Fibroblast of lung (primary cell): Measurements from ENCODE around the gene DHX38. TPM values are rescaled to one million over a fixed set of nuclear protein-coding genes. Genes with fewer than 3 reads are reported as not detected.

Source experiments
- DNase-seq, 2 donors: peaks; one replicate each; pipeline versions ENCODE4 v3.0.0 to v3.0.0-alpha.2; 2010; ENCODE audit warnings: low read depth in 2 of 2
- H2AFZ ChIP-seq: 2 replicates; pipeline ENCODE4 v1.5.1; 2012; ENCODE audit warnings: low read length, control low read depth, inconsistent platforms
- H3K27ac ChIP-seq: 2 replicates; pipeline ENCODE4 v1.5.1; 2011; ENCODE audit warnings: low read length, control low read depth; ENCODE audit not compliant: insufficient read depth
- H3K27me3 ChIP-seq: 2 replicates; pipeline ENCODE4 v1.5.1; 2011; ENCODE audit warnings: mild to moderate bottlenecking, low read length; ENCODE audit not compliant: control insufficient read depth, insufficient read depth
- H3K36me3 ChIP-seq: 2 replicates; pipeline ENCODE4 v1.5.1; 2011; ENCODE audit warnings: low read length; ENCODE audit not compliant: control insufficient read depth, insufficient read depth
- H3K4me1 ChIP-seq: 2 replicates; pipeline ENCODE4 v1.5.1; 2011; ENCODE audit warnings: low read length; ENCODE audit not compliant: control insufficient read depth, insufficient read depth; ENCODE audit errors: extremely low read depth
- H3K4me2 ChIP-seq: 2 replicates; pipeline ENCODE4 v1.5.1; 2011; ENCODE audit warnings: low read length, control low read depth; ENCODE audit not compliant: insufficient read depth; ENCODE audit errors: extremely low read depth
- H3K4me3 ChIP-seq, 4 experiments: fragments of 200-600 bp in 1 of 4; sonication (generic) in 1 of 4; replicated peaks in 1 of 4; 2 replicates each; pipeline ENCODE4 v1.5.1; 2011 to 2016; ENCODE audit warnings: low read length in 4 of 4, low read depth in 3 of 4, mild to moderate bottlenecking in 3 of 4, control low read depth in 2 of 4, inconsistent platforms in 1 of 4, mixed read lengths in 1 of 4; ENCODE audit not compliant: insufficient read depth in 1 of 4; ENCODE audit errors: control extremely low read depth in 1 of 4
- H3K79me2 ChIP-seq: 2 replicates; pipeline ENCODE4 v1.5.1; 2012; ENCODE audit warnings: mild to moderate bottlenecking, low read length, inconsistent platforms; ENCODE audit not compliant: control insufficient read depth, insufficient read depth
- H3K9ac ChIP-seq: 2 replicates; pipeline ENCODE4 v1.5.1; 2011; ENCODE audit warnings: mild to moderate bottlenecking, low read length, control low read depth; ENCODE audit not compliant: insufficient read depth
- H3K9me3 ChIP-seq: 2 replicates; pipeline ENCODE4 v1.5.1; 2012; ENCODE audit warnings: low read depth, low read length; ENCODE audit not compliant: control insufficient read depth, insufficient read depth
- H4K20me1 ChIP-seq: 2 replicates; pipeline ENCODE4 v1.5.1; 2011; ENCODE audit warnings: low read length; ENCODE audit not compliant: control insufficient read depth, insufficient read depth; ENCODE audit errors: extremely low read depth
- EZH2 ChIP-seq: IDR thresholded peaks from 2 replicates; pipeline ENCODE4 v1.5.1; 2012; ENCODE audit warnings: low read length, control low read depth, mild to moderate bottlenecking; ENCODE audit errors: missing control alignments
- polyA plus RNA-seq, 2 donors: library from polyadenylated mRNA; depleted of rRNA in 1 of 2; stranded (reverse) in 1 of 2; unstranded in 1 of 2; fragments of >200 nt; gene quantifications; 2 replicates each; pipeline ENCODE4 v1.2.1, GENCODE V29; 2011 to 2012; ENCODE audit warnings: missing spikeins in 1 of 2
- total RNA-seq: library from RNA; depleted of rRNA; stranded (reverse); fragments of >200 nt; gene quantifications from 2 replicates; pipeline ENCODE4 v1.2.1, GENCODE V29; 2014
- TF ChIP-seq, protein P1 (sequence below), 2 donors: IDR thresholded peaks in 1 of 2; conservative IDR thresholded peaks in 1 of 2; 1 replicate in 1 of 2; 2 replicates in 1 of 2; pipeline ENCODE4 v1.5.1; 2011 to 2012; ENCODE audit warnings: low read length in 2 of 2, control low read depth in 1 of 2, inconsistent platforms in 1 of 2, low read depth in 1 of 2, mild to moderate bottlenecking in 1 of 2

DHX38 gene
- total and polyA plus RNA-seq, 2 donors (not counting 1 experiment from before 2014, with no cell fraction given), result 31.4 to 80.3 TPM

DNA sequence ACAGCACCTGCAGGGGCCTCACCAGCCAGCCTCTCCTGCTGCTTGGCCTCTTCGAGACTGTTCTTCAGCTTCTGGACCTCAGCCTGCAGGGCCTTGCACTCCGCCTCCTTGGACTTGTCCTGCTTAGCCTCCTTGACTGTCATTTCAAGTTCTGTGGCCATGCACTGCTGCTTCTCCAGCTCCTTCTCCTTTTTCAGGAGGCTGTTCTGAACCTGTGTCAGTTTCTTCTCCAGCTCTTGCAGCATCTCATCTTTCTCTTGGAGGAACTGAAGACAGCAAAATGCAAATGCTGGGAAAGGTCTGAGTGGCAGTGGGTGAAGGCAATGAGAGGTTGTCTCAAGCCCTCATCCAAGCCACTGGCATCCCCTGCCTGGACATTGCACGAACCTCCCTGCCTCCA is 39.1 kb downstream of the DHX38 start:
- TF ChIP-seq, protein P1, sequence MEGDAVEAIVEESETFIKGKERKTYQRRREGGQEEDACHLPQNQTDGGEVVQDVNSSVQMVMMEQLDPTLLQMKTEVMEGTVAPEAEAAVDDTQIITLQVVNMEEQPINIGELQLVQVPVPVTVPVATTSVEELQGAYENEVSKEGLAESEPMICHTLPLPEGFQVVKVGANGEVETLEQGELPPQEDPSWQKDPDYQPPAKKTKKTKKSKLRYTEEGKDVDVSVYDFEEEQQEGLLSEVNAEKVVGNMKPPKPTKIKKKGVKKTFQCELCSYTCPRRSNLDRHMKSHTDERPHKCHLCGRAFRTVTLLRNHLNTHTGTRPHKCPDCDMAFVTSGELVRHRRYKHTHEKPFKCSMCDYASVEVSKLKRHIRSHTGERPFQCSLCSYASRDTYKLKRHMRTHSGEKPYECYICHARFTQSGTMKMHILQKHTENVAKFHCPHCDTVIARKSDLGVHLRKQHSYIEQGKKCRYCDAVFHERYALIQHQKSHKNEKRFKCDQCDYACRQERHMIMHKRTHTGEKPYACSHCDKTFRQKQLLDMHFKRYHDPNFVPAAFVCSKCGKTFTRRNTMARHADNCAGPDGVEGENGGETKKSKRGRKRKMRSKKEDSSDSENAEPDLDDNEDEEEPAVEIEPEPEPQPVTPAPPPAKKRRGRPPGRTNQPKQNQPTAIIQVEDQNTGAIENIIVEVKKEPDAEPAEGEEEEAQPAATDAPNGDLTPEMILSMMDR (conservative IDR thresholded peaks at IDR 0.05 in 1 of 2, IDR thresholded peaks at IDR 0.05 in 1 of 2; ENCODE audit: low read depth in 1 of 2, low read length in 2 of 2), result no peak
- no peak for TF ChIP-seq EZH2
- Histone ChIP-seq H2AFZ (no peak overlapping the region), H3K4me2 (no peak overlapping the region), H3K36me3 (no peaks in the 10 kb centered on the region), H3K27ac (no peak overlapping the region), H3K4me3 (no peak overlapping the region), H3K4me1 (no peaks in the 10 kb centered on the region), H3K79me2 (no peaks in the 10 kb centered on the region), H3K9me3 (no peaks in the 10 kb centered on the region), H3K9ac (no peak overlapping the region), H3K27me3 (no peaks in the 10 kb centered on the region), H4K20me1 (no peaks in the 10 kb centered on the region)
- DNase-seq, result no peak

DNA sequence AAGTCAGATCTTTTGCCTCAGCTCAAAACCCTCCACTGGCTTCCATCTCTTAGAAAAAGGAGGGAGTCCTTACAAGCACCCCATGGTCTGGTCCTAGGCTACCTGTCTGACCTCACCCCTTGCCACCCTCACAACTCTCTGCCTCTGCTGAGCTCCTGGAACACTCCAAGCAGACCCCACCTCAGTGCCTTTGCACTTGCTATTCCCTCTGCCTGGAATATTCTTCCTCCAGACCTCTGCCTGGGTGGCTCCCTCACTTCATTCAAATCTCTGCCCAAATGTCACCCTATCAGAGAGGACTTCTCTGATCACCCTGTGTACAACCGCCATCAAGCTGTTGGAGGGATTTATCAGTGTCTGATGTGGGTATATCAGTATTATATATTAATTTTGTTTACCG is 40.9 kb downstream of the DHX38 start:
- no peaks in the 10 kb centered on the region for H3K9me3 ChIP-seq
- no peak for DNase-seq
- no peak overlapping the region for H3K4me2 ChIP-seq
- no peaks in the 10 kb centered on the region for H3K4me1 ChIP-seq
- H3K79me2 ChIP-seq, result no peaks in the 10 kb centered on the region
- no peaks in the 10 kb centered on the region for H3K36me3 ChIP-seq
- H2AFZ ChIP-seq, result no peak overlapping the region
- no peaks in the 10 kb centered on the region for H3K27me3 ChIP-seq
- H3K27ac ChIP-seq, result no peak overlapping the region
- no peak overlapping the region for H3K4me3 ChIP-seq
- no peak for TF ChIP-seq EZH2
- TF ChIP-seq, protein P1 (conservative IDR thresholded peaks at IDR 0.05 in 1 of 2, IDR thresholded peaks at IDR 0.05 in 1 of 2; ENCODE audit: low read depth in 1 of 2, low read length in 2 of 2), result no peak
- no peak overlapping the region for H3K9ac ChIP-seq
- H4K20me1 ChIP-seq, result no peaks in the 10 kb centered on the region

DNA sequence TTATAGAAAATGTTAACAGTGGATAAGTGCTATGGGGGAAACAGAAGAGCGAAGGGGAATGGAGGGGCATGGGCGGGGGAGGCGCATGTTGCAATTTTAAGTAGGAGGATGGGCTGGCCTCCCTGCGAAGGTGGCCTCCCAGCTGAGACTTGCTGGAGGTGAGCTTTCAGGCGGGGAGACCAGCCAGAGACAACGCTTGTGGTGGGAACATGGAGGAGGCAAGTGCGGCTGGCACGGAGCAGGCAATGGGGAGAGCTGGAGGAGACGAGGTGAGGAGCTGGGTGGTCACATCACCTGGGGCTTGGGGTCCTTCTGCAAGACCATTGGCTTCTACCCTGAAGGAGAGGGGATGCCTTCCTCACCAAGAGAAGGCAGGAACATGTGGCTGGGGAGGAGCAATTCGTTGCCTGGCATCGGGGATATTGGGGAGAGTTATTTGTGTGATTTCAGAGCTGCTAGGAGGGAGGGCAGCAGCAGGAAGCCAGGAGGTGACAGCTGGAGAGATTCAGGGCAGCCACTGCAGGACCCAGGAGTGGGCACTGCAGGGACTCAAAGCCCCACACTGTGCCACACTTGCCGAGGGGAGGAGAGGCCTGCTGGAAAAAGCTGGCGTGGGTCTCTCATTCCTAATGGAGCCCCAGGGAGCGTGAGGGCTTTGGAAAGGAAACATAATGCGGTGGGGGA is 43.9 kb downstream of the DHX38 start:
- Histone ChIP-seq H4K20me1 (no peaks in the 10 kb centered on the region), H3K4me1 (no peaks in the 10 kb centered on the region), H3K9me3 (no peaks in the 10 kb centered on the region), H3K4me3 (no peak overlapping the region), H3K79me2 (no peaks in the 10 kb centered on the region), H3K4me2 (no peak overlapping the region), H2AFZ (no peak overlapping the region), H3K27ac (no peak overlapping the region), H3K27me3 (no peaks in the 10 kb centered on the region), H3K9ac (no peak overlapping the region), H3K36me3 (no peaks in the 10 kb centered on the region)
- no peak for DNase-seq
- TF ChIP-seq EZH2, result no peak
- TF ChIP-seq, protein P1 (conservative IDR thresholded peaks at IDR 0.05 in 1 of 2, IDR thresholded peaks at IDR 0.05 in 1 of 2; ENCODE audit: low read depth in 1 of 2, low read length in 2 of 2), result no peak
